ENCODE measurements around the gene ZNF274.

Gene ZNF274

DNA sequence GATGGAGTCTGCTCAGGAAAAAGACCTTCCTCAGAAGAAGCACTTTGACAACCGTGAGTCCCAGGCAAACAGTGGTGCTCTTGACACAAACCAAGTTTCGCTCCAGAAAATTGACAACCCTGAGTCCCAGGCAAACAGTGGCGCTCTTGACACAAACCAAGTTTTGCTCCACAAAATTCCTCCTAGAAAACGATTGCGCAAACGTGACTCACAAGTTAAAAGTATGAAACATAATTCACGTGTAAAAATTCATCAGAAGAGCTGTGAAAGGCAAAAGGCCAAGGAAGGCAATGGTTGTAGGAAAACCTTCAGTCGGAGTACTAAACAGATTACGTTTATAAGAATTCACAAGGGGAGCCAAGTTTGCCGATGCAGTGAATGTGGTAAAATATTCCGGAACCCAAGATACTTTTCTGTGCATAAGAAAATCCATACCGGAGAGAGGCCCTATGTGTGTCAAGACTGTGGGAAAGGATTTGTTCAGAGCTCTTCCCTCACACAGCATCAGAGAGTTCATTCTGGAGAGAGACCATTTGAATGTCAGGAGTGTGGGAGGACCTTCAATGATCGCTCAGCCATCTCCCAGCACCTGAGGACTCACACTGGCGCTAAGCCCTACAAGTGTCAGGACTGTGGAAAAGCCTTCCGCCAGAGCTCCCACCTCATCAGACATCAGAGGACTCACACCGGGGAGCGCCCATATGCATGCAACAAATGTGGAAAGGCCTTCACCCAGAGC lies 29.6 kb downstream of the ZNF274 start:
- Histone ChIP-seq H4K8ac (ENCODE audit: low read length) (no peak overlapping the region), H2BK15ac (ENCODE audit: low read depth, poor library complexity, severe bottlenecking) (no peak overlapping the region), H2AK5ac (ENCODE audit: low read length, severe bottlenecking) (no peak overlapping the region), H3K27me3 (ENCODE audit: control insufficient read depth in 1 of 2, insufficient read depth in 1 of 2, low read length in 2 of 2) (no peaks in the 10 kb centered on the region), H3K79me1 (replicated peaks; ENCODE audit: low read length, poor library complexity, severe bottlenecking) (peaks cover 25% of the 10 kb centered on the region), H3K36me3 (ENCODE audit: control insufficient read depth in 1 of 2, insufficient read depth in 2 of 2, low read depth in 1 of 2, low read length in 2 of 2) (peaks cover 69% of the 10 kb centered on the region in 2 experiments), H3K18ac (ENCODE audit: low read depth in 1 of 2, low read length in 2 of 2) (no peak overlapping the region), H3K4ac (ENCODE audit: low read depth in 1 of 2, low read length in 2 of 2) (no peak overlapping the region), H3K27ac (ENCODE audit: low read length, poor library complexity, severe bottlenecking) (no peak overlapping the region), H3K9ac (ENCODE audit: low read length) (no peak overlapping the region), H3K4me2 (ENCODE audit: low read length, poor library complexity, severe bottlenecking) (no peak overlapping the region), H3K14ac (ENCODE audit: low read length in 2 of 2) (no peak overlapping the region), H2BK120ac (ENCODE audit: low read depth, low read length) (no peak overlapping the region), H3K4me3 (ENCODE audit: insufficient read depth in 1 of 2, low read depth in 1 of 2, low read length in 2 of 2) (peak overlapping the region in 1 of 2 experiments; percentile 66), H2AFZ (ENCODE audit: low read depth, low read length) (no peak overlapping the region), H3K23ac (ENCODE audit: low read length in 2 of 2) (no peak overlapping the region), H2BK5ac (ENCODE audit: low read depth, low read length, poor library complexity, severe bottlenecking) (no peak overlapping the region), H3K9me3 (ENCODE audit: control insufficient read depth, low read length) (peaks cover 100% of the 10 kb centered on the region), H3K4me1 (ENCODE audit: control insufficient read depth, insufficient read depth, low read depth, low read length) (no peaks in the 10 kb centered on the region), H4K91ac (ENCODE audit: low read length) (no peak overlapping the region), H2BK12ac (ENCODE audit: low read length in 2 of 2) (no peak overlapping the region)
- 98% methylated on average over 17 of the region's 17 CpGs for WGBS
- DNase-seq = no peak

DNA sequence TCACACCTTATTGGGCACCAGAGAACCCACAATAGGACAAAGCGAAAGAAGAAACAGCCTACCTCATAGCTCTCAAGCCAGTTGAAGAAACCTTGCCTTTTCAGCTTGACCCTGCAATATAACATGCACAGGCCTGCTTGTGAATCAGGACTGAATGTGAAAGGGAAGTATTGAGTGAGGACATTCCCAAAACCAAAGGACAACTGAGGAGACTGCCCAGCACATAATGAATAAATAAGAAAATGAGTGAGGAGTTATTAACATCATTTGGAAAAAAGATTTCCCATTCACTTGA lies 30.2 kb downstream of the ZNF274 start:
- no peak overlapping the region for H2BK120ac ChIP-seq (ENCODE audit: low read depth, low read length)

GRCh38 chr19:58217069-58217481 lies 34.2 kb downstream of the ZNF274 start:
- Histone ChIP-seq H3K9ac (ENCODE audit: low read length) (no peak overlapping the region), H3K4me2 (ENCODE audit: low read length, poor library complexity, severe bottlenecking) (no peak overlapping the region), H3K4me1 (ENCODE audit: control insufficient read depth, insufficient read depth, low read depth, low read length) (no peaks in the 10 kb centered on the region), H3K27ac (ENCODE audit: low read length, poor library complexity, severe bottlenecking) (no peak overlapping the region), H3K79me1 (replicated peaks; ENCODE audit: low read length, poor library complexity, severe bottlenecking) (no peaks in the 10 kb centered on the region), H2AFZ (ENCODE audit: low read depth, low read length) (no peak overlapping the region), H2BK15ac (ENCODE audit: low read depth, poor library complexity, severe bottlenecking) (no peak overlapping the region), H3K36me3 (ENCODE audit: control insufficient read depth in 1 of 2, insufficient read depth in 2 of 2, low read depth in 1 of 2, low read length in 2 of 2) (peaks cover 23 to 27% of the 10 kb centered on the region in 2 experiments), H3K27me3 (ENCODE audit: control insufficient read depth in 1 of 2, insufficient read depth in 1 of 2, low read length in 2 of 2) (no peaks in the 10 kb centered on the region), H3K14ac (ENCODE audit: low read length in 2 of 2) (no peak overlapping the region), H2BK5ac (ENCODE audit: low read depth, low read length, poor library complexity, severe bottlenecking) (no peak overlapping the region), H3K18ac (ENCODE audit: low read depth in 1 of 2, low read length in 2 of 2) (no peak overlapping the region), H2AK5ac (ENCODE audit: low read length, severe bottlenecking) (no peak overlapping the region), H2BK120ac (ENCODE audit: low read depth, low read length) (no peak overlapping the region), H3K23ac (ENCODE audit: low read length in 2 of 2) (no peak overlapping the region), H2BK12ac (ENCODE audit: low read length in 2 of 2) (no peak overlapping the region), H3K4ac (ENCODE audit: low read depth in 1 of 2, low read length in 2 of 2) (no peak overlapping the region), H4K8ac (ENCODE audit: low read length) (no peak overlapping the region), H3K9me3 (ENCODE audit: control insufficient read depth, low read length) (peaks cover 68% of the 10 kb centered on the region), H4K91ac (ENCODE audit: low read length) (no peak overlapping the region), H3K4me3 (ENCODE audit: insufficient read depth in 1 of 2, low read depth in 1 of 2, low read length in 2 of 2) (no peak overlapping the region)
- 94% methylated on average over 34 of the region's 34 CpGs for WGBS
- DNase-seq = no peak

More for the DNA sequence above, 30.2 kb downstream of the ZNF274 start:
- WGBS = no CpG with 5 or more reads among the region's 1 CpG
- Histone ChIP-seq H2BK12ac (ENCODE audit: low read length in 2 of 2) (no peak overlapping the region), H4K8ac (ENCODE audit: low read length) (no peak overlapping the region), H3K4me2 (ENCODE audit: low read length, poor library complexity, severe bottlenecking) (no peak overlapping the region), H3K9ac (ENCODE audit: low read length) (no peak overlapping the region), H3K9me3 (ENCODE audit: control insufficient read depth, low read length) (peaks cover 100% of the 10 kb centered on the region), H2AFZ (ENCODE audit: low read depth, low read length) (no peak overlapping the region), H3K36me3 (ENCODE audit: control insufficient read depth in 1 of 2, insufficient read depth in 2 of 2, low read depth in 1 of 2, low read length in 2 of 2) (peaks cover 64 to 65% of the 10 kb centered on the region in 2 experiments), H3K79me1 (replicated peaks; ENCODE audit: low read length, poor library complexity, severe bottlenecking) (peaks cover 21% of the 10 kb centered on the region), H3K4me1 (ENCODE audit: control insufficient read depth, insufficient read depth, low read depth, low read length) (no peaks in the 10 kb centered on the region), H2AK5ac (ENCODE audit: low read length, severe bottlenecking) (no peak overlapping the region), H3K27ac (ENCODE audit: low read length, poor library complexity, severe bottlenecking) (no peak overlapping the region), H3K27me3 (ENCODE audit: control insufficient read depth in 1 of 2, insufficient read depth in 1 of 2, low read length in 2 of 2) (no peaks in the 10 kb centered on the region), H3K4me3 (ENCODE audit: insufficient read depth in 1 of 2, low read depth in 1 of 2, low read length in 2 of 2) (peak overlapping the region in 1 of 2 experiments; percentile 66), H3K14ac (ENCODE audit: low read length in 2 of 2) (no peak overlapping the region), H2BK15ac (ENCODE audit: low read depth, poor library complexity, severe bottlenecking) (no peak overlapping the region), H3K23ac (ENCODE audit: low read length in 2 of 2) (no peak overlapping the region), H4K91ac (ENCODE audit: low read length) (no peak overlapping the region), H3K4ac (ENCODE audit: low read depth in 1 of 2, low read length in 2 of 2) (no peak overlapping the region), H2BK5ac (ENCODE audit: low read depth, low read length, poor library complexity, severe bottlenecking) (no peak overlapping the region), H3K18ac (ENCODE audit: low read depth in 1 of 2, low read length in 2 of 2) (no peak overlapping the region)
- DNase-seq = no peak

DNA sequence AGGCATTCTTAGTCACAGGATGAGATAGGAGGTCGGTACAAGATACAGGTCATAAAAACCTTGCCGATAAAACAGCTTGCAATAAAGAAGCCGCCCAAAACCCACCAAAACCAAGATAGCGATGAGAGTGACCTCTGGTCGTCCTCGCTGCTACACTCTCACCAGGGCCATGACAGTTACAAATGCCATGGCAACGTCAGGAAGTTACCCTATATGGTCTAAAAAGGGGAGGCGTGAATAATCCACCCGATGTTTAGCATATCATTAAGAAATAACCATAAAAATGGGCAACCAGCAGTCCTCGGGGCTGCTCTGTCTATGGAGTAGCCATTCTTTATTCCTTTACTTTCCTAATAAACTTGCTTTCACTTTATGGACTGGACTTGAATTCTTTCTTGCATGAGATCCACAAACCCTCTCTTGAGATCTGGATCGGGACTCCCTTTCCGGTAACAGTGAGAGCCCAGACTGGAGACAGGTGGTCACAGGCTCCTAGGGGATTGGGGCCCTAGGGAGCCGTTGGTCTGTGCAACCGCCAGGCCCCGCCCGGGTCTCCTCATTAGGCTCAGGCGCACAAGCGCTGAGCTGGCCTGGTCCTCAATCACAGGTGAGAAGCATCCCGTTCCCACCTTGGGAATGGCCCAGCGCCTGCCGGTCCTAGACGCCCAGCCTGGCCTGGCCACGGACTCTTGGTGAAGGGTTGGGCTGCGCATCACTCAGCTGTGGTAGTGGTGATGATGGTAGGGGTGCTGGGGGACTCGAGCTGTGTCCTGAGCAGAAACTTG lies 34.9 kb downstream of the ZNF274 start:
- Histone ChIP-seq H4K8ac (ENCODE audit: low read length) (no peak overlapping the region), H2AFZ (ENCODE audit: low read depth, low read length) (no peak overlapping the region)
- 89% methylated on average over 25 of the region's 25 CpGs for WGBS

More for the DNA sequence above, 34.9 kb downstream of the ZNF274 start:
- Histone ChIP-seq H3K4ac (ENCODE audit: low read depth in 1 of 2, low read length in 2 of 2) (no peak overlapping the region), H3K14ac (ENCODE audit: low read length in 2 of 2) (no peak overlapping the region), H3K36me3 (ENCODE audit: control insufficient read depth in 1 of 2, insufficient read depth in 2 of 2, low read depth in 1 of 2, low read length in 2 of 2) (peaks cover 16 to 21% of the 10 kb centered on the region in 2 experiments), H2BK15ac (ENCODE audit: low read depth, poor library complexity, severe bottlenecking) (no peak overlapping the region), H2BK12ac (ENCODE audit: low read length in 2 of 2) (no peak overlapping the region), H3K27me3 (ENCODE audit: control insufficient read depth in 1 of 2, insufficient read depth in 1 of 2, low read length in 2 of 2) (no peaks in the 10 kb centered on the region), H2BK5ac (ENCODE audit: low read depth, low read length, poor library complexity, severe bottlenecking) (no peak overlapping the region), H2AK5ac (ENCODE audit: low read length, severe bottlenecking) (no peak overlapping the region), H3K4me2 (ENCODE audit: low read length, poor library complexity, severe bottlenecking) (no peak overlapping the region), H2BK120ac (ENCODE audit: low read depth, low read length) (no peak overlapping the region), H3K23ac (ENCODE audit: low read length in 2 of 2) (no peak overlapping the region), H3K9me3 (ENCODE audit: control insufficient read depth, low read length) (peaks cover 68% of the 10 kb centered on the region), H3K27ac (ENCODE audit: low read length, poor library complexity, severe bottlenecking) (no peak overlapping the region), H3K4me3 (ENCODE audit: insufficient read depth in 1 of 2, low read depth in 1 of 2, low read length in 2 of 2) (no peak overlapping the region), H4K91ac (ENCODE audit: low read length) (no peak overlapping the region), H3K79me1 (replicated peaks; ENCODE audit: low read length, poor library complexity, severe bottlenecking) (no peaks in the 10 kb centered on the region), H3K9ac (ENCODE audit: low read length) (no peak overlapping the region), H3K4me1 (ENCODE audit: control insufficient read depth, insufficient read depth, low read depth, low read length) (no peaks in the 10 kb centered on the region), H3K18ac (ENCODE audit: low read depth in 1 of 2, low read length in 2 of 2) (no peak overlapping the region)
- DNase-seq = no peak

Measured in mesenchymal stem cell (in vitro differentiated cells and primary cell).